Naive B cell (primary cell): ENCODE measurements around the gene HHAT. TPM values are rescaled to one million over a fixed set of nuclear protein-coding genes. Genes with fewer than 3 reads are reported as not detected.

Source experiments
- ATAC-seq, 2 donors: fragments of 150-1000 bp; cut with Tn5 transposase; 2 replicates each; pipeline ENCODE4 v1.10.0; 2021; ENCODE audit warnings: low read depth in 2 of 2, mild to moderate bottlenecking in 2 of 2, moderate library complexity in 2 of 2
- DNase-seq: peaks from one replicate; pipeline ENCODE4 v3.0.0; 2022
- H3K27ac Mint-ChIP-seq, 6 donors: one replicate each; pipeline ENCODE4 v1.8.0; 2020 to 2022; ENCODE audit warnings: mild to moderate bottlenecking in 6 of 6, mixed read lengths in 6 of 6, moderate library complexity in 5 of 6, inconsistent platforms in 2 of 6
- H3K27me3 Mint-ChIP-seq, 3 donors: one replicate each; pipeline ENCODE4 v1.8.0; 2021 to 2022; ENCODE audit warnings: mixed read lengths in 3 of 3, mild to moderate bottlenecking in 1 of 3
- H3K36me3 Mint-ChIP-seq, 2 donors: one replicate each; pipeline ENCODE4 v1.8.0; 2020 to 2022; ENCODE audit warnings: mixed read lengths in 2 of 2, inconsistent platforms in 1 of 2, mild to moderate bottlenecking in 1 of 2
- H3K4me1 Mint-ChIP-seq, 3 donors: one replicate each; pipeline ENCODE4 v1.8.0; 2020 to 2022; ENCODE audit warnings: mixed read lengths in 3 of 3, inconsistent platforms in 1 of 3, mild to moderate bottlenecking in 1 of 3, moderate library complexity in 1 of 3
- H3K4me3 Mint-ChIP-seq, 8 donors: one replicate each; pipeline ENCODE4 v1.8.0; 2020 to 2022; ENCODE audit warnings: mild to moderate bottlenecking in 8 of 8, mixed read lengths in 8 of 8, moderate library complexity in 8 of 8, inconsistent platforms in 2 of 8
- H3K9me3 Mint-ChIP-seq, 7 donors: one replicate each; pipeline ENCODE4 v1.8.0; 2020 to 2022; ENCODE audit warnings: mixed read lengths in 7 of 7, mild to moderate bottlenecking in 5 of 7, inconsistent platforms in 2 of 7, moderate library complexity in 1 of 7
- polyA plus RNA-seq, 6 donors: library from polyadenylated mRNA; unstranded; fragments of 300-500 nt; fragmentation: Illumina TruSeq; gene quantifications; one replicate each; pipeline ENCODE4 v1.2.3, GENCODE V29; 2021; ENCODE audit warnings: low read depth in 6 of 6

Gene HHAT
- polyA plus RNA-seq, 6 donors from 2014 or later = 0.69 to 2.8 (median 1.6) TPM; not detected in 1

GRCh38 chr1:210448297-210448892 lies 119.7 kb downstream of the HHAT start:
- DNase-seq = no peak
- no peak overlapping the region for H3K27ac Mint-ChIP-seq
- H3K36me3 Mint-ChIP-seq = no peaks in the 10 kb centered on the region

GRCh38 chr1:210455840-210456603 lies 127.3 kb downstream of the HHAT start:
- Mint-ChIP-seq H3K27ac (no peak overlapping the region), H3K4me3 (no peak overlapping the region), H3K4me1 (no peaks in the 10 kb centered on the region), H3K27me3 (no peaks in the 10 kb centered on the region), H3K36me3 (no peaks in the 10 kb centered on the region), H3K9me3 (no peaks in the 10 kb centered on the region)
- ATAC-seq (no peak), DNase-seq (no peak)

More at GRCh38 chr1:210448297-210448892, 119.7 kb downstream of the HHAT start:
- ATAC-seq = no peak
- Mint-ChIP-seq H3K4me3 (no peak overlapping the region), H3K27me3 (no peaks in the 10 kb centered on the region), H3K9me3 (no peaks in the 10 kb centered on the region), H3K4me1 (no peaks in the 10 kb centered on the region)

DNA sequence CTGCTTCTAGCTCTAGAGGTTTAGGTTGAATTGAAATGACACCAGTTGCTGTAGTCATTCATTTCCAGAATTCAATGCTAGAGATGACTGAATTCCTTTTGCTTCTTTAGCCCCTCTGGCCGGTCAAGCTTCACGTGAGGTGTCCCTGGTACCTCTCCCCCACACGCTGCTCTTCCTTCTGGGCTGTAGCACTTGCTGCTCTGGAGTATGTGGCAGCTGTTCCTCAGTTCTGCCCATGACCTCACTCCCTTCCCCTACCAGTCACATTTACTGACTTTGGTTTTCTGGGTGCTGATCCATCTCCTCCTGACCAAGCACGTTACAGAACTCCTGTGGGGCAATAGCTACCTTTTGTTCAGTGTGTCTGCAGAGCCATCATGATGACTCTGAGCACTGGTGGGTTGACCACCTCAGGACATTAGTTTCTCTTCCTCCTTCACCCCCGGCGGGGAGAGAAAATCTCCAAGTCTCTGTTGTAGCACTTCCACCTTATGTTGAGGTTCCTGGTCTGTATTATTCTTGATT lies 128.1 kb downstream of the HHAT start:
- Mint-ChIP-seq H3K4me3 (no peak overlapping the region), H3K4me1 (no peaks in the 10 kb centered on the region), H3K27me3 (no peaks in the 10 kb centered on the region), H3K27ac (no peak overlapping the region), H3K36me3 (no peaks in the 10 kb centered on the region), H3K9me3 (no peaks in the 10 kb centered on the region)
- ATAC-seq = no peak
- no peak for DNase-seq

DNA sequence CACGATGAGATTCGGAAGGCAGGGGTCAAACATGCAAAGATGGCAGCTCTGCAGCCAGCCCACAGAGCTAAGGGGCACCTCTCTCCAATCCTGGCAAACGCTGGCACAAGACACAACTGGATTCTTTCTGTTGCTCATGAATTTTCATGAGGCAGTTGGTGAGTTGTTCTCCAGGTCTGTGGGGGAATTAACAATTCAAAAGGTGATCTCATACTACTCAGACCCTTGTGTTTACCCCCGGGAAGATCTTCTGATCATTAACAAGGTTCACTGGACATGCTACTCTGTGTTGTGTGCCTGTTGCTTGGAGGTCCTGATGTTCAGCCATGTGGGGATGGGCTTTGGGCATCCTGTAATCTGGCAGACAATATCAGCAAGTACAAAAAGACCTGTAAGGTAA lies 128.9 kb downstream of the HHAT start:
- no peaks in the 10 kb centered on the region for H3K9me3 Mint-ChIP-seq
- no peaks in the 10 kb centered on the region for H3K4me1 Mint-ChIP-seq
- no peak overlapping the region for H3K4me3 Mint-ChIP-seq
- no peaks in the 10 kb centered on the region for H3K27me3 Mint-ChIP-seq
- H3K27ac Mint-ChIP-seq = no peak overlapping the region
- no peak for ATAC-seq
- no peaks in the 10 kb centered on the region for H3K36me3 Mint-ChIP-seq
- no peak for DNase-seq

GRCh38 chr1:210464519-210465039 lies 135.9 kb downstream of the HHAT start:
- no peaks in the 10 kb centered on the region for H3K27me3 Mint-ChIP-seq
- H3K9me3 Mint-ChIP-seq = no peaks in the 10 kb centered on the region
- H3K36me3 Mint-ChIP-seq = peaks cover 0 to 9% of the 10 kb centered on the region in 2 donors
- H3K27ac Mint-ChIP-seq = peak overlapping the region in 1 of 6 donors; percentile 38
- H3K4me3 Mint-ChIP-seq = no peak overlapping the region
- ATAC-seq (no peak), DNase-seq (no peak)
- H3K4me1 Mint-ChIP-seq = no peaks in the 10 kb centered on the region

DNA sequence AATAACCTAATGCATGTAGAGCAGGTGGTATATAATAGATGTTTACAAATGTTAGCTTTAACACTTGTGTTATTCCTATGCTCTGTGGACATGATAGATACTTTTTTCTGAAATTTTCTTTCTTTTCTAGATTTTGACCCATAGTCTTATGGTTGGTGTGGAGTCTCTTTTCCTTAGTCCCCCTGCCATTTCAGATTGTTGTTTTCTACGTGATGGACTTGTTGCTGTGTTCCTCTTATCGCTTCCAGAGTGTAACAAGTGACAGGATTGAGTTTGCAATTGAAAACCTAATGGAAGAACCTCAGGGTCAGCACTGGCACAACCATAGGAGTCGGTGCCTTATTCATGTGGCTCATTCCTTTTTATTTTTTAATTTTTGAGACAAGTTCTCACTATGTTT lies 136.4 kb downstream of the HHAT start:
- ATAC-seq (no peak), DNase-seq (no peak)
- H3K36me3 Mint-ChIP-seq = peaks cover 0 to 9% of the 10 kb centered on the region in 2 donors
- H3K27ac Mint-ChIP-seq = no peak overlapping the region
- H3K9me3 Mint-ChIP-seq = no peaks in the 10 kb centered on the region
- H3K4me3 Mint-ChIP-seq = no peak overlapping the region
- no peaks in the 10 kb centered on the region for H3K27me3 Mint-ChIP-seq
- no peaks in the 10 kb centered on the region for H3K4me1 Mint-ChIP-seq

DNA sequence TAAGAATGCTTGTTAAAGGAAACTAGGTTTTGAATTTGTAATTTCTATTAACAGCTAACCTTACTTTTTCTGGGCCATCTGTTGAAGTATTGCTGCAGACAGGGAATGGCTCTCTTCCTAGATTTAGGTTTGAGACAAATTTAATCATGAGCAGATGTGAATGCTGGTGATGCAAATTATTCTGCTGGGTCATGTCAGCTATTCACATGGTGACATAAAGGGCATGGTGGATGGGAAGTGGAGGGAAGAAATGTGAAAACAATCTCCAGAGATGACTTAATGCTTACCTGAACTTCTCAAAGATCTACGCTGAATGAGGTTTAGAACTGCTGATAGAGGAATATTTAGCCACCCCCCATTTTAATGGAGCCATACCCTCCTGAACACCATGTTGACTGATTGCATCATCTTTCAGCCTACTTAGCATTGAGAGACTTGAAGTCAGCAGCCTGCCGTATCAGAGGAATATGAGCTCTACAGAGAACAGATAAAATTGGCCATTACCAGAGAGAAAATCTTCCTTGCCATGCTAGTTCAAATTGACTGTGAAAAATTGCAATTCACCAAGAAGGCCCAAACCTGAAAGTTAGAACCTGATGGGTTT lies 138.8 kb downstream of the HHAT start:
- Mint-ChIP-seq H3K4me3 (no peak overlapping the region), H3K27ac (no peak overlapping the region), H3K27me3 (no peaks in the 10 kb centered on the region), H3K4me1 (no peaks in the 10 kb centered on the region), H3K36me3 (peaks cover 0 to 9% of the 10 kb centered on the region in 2 donors), H3K9me3 (no peaks in the 10 kb centered on the region)
- ATAC-seq (no peak), DNase-seq (no peak)

DNA sequence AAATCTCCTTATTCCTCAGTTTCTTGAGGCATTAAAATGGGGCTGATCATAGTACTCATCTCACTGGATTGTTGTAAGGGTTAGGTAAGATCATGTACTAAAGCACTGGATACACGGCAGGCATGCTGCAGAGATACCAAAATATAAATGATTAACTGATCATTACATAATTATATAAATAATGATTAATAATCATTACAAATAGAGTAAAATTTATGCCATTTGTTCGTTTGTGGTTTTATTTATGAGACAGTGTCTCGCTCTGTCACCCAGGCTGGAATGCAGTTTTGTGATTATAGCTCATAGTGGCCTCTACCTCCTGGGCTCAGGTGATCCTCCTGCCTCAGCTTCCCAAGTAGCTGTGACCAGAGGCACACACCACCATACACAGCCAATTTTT lies 140.7 kb downstream of the HHAT start:
- DNase-seq (no peak), ATAC-seq (no peak)
- Mint-ChIP-seq H3K27me3 (no peaks in the 10 kb centered on the region), H3K4me1 (no peaks in the 10 kb centered on the region), H3K9me3 (no peaks in the 10 kb centered on the region), H3K36me3 (peaks cover 0 to 9% of the 10 kb centered on the region in 2 donors), H3K27ac (no peak overlapping the region), H3K4me3 (no peak overlapping the region)

DNA sequence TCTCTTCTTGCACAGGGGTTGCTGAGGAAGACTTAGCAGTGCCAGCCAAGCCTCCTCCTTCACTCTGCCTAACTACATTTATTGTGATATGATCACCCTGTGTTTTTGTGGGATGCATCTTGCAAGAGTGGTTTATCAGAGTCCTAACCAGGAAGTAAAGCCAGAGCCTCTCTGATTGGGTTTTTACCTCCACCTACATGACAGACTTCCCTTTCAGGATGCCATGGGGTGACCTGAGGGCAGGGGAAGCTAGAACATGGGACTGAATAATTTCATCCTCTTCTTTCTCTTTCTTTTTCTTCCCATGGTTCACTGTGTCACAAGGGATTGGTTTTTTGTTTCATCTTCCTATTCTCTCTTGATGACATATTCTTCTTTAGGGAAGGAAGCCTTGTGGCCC lies 146.6 kb downstream of the HHAT start:
- Mint-ChIP-seq H3K36me3 (no peaks in the 10 kb centered on the region), H3K27me3 (no peaks in the 10 kb centered on the region), H3K4me3 (no peak overlapping the region), H3K4me1 (no peaks in the 10 kb centered on the region), H3K9me3 (no peaks in the 10 kb centered on the region), H3K27ac (peak overlapping the region in 1 of 6 donors; percentile 3)
- DNase-seq (no peak), ATAC-seq (no peak)

- Mint-ChIP-seq H3K9me3 (no peaks in the 10 kb centered on the region), H3K4me3 (no peak overlapping the region), H3K36me3 (no peaks in the 10 kb centered on the region), H3K4me1 (no peaks in the 10 kb centered on the region), H3K27me3 (no peaks in the 10 kb centered on the region), H3K27ac (no peak overlapping the region)
- ATAC-seq (no peak), DNase-seq (no peak)
Observed at GRCh38 chr1:210475806-210476205, 147.1 kb downstream of the HHAT start.

GRCh38 chr1:210476730-210477129 lies 148.0 kb downstream of the HHAT start:
- Mint-ChIP-seq H3K27ac (no peak overlapping the region), H3K4me3 (no peak overlapping the region), H3K4me1 (no peaks in the 10 kb centered on the region), H3K27me3 (no peaks in the 10 kb centered on the region), H3K9me3 (no peaks in the 10 kb centered on the region), H3K36me3 (no peaks in the 10 kb centered on the region)
- DNase-seq (no peak), ATAC-seq (no peak)

DNA sequence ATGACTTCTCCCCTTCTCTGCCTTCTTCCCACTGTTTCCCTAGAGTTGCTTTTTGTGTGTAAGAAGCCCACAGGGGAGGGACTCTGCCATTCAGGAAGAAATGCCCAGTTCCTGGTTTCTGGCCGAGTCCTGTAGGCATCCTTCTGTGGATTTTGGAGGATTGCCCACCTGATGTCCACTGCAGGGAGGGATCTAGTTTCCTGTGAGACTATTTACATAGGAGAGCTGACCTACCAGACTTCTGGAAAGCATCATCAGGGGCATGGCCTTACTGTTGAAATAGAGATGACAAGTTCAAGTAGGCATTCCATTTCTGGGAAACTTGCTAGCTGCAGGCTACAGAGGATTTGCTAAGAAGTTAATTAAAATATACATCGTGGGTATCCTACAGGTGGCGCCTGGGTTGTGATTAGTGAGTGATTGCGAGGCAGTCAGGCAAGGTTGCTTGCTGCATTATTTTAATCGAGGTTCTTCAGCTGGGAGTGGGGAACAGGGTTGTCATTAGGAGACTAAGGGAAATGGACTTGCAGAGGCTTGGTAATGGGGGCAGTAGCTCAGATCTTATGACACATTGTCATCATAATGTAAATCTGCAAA lies 148.7 kb downstream of the HHAT start:
- H3K27ac Mint-ChIP-seq = peak overlapping the region in 1 of 6 donors; percentile 22
- DNase-seq = no peak
- no peaks in the 10 kb centered on the region for H3K9me3 Mint-ChIP-seq
- H3K4me1 Mint-ChIP-seq = no peaks in the 10 kb centered on the region
- H3K27me3 Mint-ChIP-seq = no peaks in the 10 kb centered on the region
- H3K36me3 Mint-ChIP-seq = no peaks in the 10 kb centered on the region
- no peak for ATAC-seq
- H3K4me3 Mint-ChIP-seq = no peak overlapping the region

DNA sequence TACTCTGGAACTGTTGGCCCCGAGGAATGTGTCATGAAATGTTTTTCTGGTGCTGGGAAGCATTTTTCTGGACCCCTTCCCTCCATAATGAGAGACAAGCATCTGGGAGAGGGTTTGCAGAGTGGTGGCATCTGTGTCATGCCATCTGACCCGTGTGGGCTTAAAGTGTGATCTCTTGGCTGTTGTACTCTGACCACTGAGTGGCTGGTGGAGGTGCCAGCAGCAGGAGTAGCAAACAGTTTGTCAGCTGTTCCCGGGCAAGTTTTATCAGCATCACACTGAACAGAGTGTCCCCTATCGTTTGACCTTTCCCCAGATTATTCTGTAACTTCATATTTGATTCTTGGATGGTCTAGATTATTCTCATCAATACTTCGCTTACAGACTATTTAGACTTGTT lies 150.1 kb downstream of the HHAT start:
- H3K4me1 Mint-ChIP-seq = no peaks in the 10 kb centered on the region
- no peaks in the 10 kb centered on the region for H3K27me3 Mint-ChIP-seq
- ATAC-seq (no peak), DNase-seq (no peak)
- H3K36me3 Mint-ChIP-seq = no peaks in the 10 kb centered on the region
- H3K4me3 Mint-ChIP-seq = no peak overlapping the region
- no peaks in the 10 kb centered on the region for H3K9me3 Mint-ChIP-seq
- H3K27ac Mint-ChIP-seq = no peak overlapping the region
